ENCODE measurements around the gene RPS3A. TPM values are rescaled to one million over a fixed set of nuclear protein-coding genes. Genes with fewer than 3 reads are reported as not detected.

The RPS3A gene
- total and polyA plus RNA-seq, 2 donors (not counting 3 experiments of a cell fraction or from before 2014, with no cell fraction given), result 1,367 to 1,494 TPM

DNA sequence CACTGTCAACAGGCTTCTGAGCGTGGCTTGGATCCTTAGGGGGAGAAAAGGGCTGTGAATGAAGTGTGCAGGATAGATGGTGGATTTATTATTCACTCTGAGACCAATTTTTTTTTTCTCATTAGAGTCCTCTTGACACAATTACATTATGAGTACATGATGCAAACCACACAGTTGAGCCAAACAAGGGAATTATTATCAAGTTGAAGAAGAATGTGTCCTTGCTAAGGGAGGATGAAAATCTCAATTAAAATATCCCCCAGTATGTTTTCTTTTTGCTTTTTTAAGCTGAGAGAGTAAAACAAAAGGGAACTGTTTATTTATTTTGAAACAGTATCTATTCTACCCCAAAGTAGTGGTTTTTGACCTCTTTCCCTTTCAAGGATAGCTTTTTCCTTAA lies 40.4 kb downstream of the RPS3A start:
- ChIA-PET POLR2A (no interaction called here), CTCF (interaction anchor here (1.5 kb wide), 1 partner anchor 22 kb away, joined by 5 read pairs; no protein-coding TSS in a partner anchor)
- no peaks in the 10 kb centered on the region for H3K79me2 ChIP-seq (ENCODE audit: control insufficient read depth, insufficient read depth, low read length)
- no peak for FAIRE-seq
- dilution Hi-C loops (cut with MboI; ENCODE audit: extremely low pct_ligation_motif_present, low sequenced_read_pairs), result no loop called here
- BruUV-seq (replicated peaks), result no TSS peak
- no peaks in the 10 kb centered on the region for H4K20me1 ChIP-seq (replicated peaks; ENCODE audit: control insufficient read depth, extremely low read depth, insufficient read depth, low read length)
- H2AFZ ChIP-seq (ENCODE audit: low read depth, low read length), result no peak overlapping the region
- no peak for DNase-seq (ENCODE audit: low read depth, low spot score)
- H3K36me3 ChIP-seq (ENCODE audit: control insufficient read depth in 2 of 2, extremely low read depth in 1 of 2, insufficient read depth in 2 of 2, low read length in 2 of 2), result peaks cover 9 to 21% of the 10 kb centered on the region in 2 experiments
- H3K4me1 ChIP-seq (ENCODE audit: control insufficient read depth, extremely low read depth, insufficient read depth, low read length), result no peaks in the 10 kb centered on the region
- H3K9ac ChIP-seq (replicated peaks; ENCODE audit: extremely low read depth, insufficient read depth, low read length), result no peak overlapping the region
- no peaks in the 10 kb centered on the region for H3K9me3 ChIP-seq (replicated peaks; ENCODE audit: control insufficient read depth, insufficient read depth, low read length)
- no peak for TF ChIP-seq JUN (IDR thresholded peaks at IDR 0.05; ENCODE audit: borderline replicate concordance, insufficient read depth, insufficient read length, low read depth)
- no peak for TF ChIP-seq MYC (IDR thresholded peaks at IDR 0.05; ENCODE audit: low read depth, low read length)
- no peak for TF ChIP-seq FOS (IDR thresholded peaks at IDR 0.05; ENCODE audit: borderline replicate concordance, insufficient read depth, low read length)
- TF ChIP-seq GATA2 (IDR thresholded peaks at IDR 0.05; ENCODE audit: insufficient read depth, insufficient read length, low read depth, low read length), result no peak
- TF ChIP-seq, protein P1, sequence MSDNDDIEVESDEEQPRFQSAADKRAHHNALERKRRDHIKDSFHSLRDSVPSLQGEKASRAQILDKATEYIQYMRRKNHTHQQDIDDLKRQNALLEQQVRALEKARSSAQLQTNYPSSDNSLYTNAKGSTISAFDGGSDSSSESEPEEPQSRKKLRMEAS (IDR thresholded peaks at IDR 0.05; ENCODE audit: insufficient read depth, insufficient read length), result no peak
- TF ChIP-seq, protein P2, sequence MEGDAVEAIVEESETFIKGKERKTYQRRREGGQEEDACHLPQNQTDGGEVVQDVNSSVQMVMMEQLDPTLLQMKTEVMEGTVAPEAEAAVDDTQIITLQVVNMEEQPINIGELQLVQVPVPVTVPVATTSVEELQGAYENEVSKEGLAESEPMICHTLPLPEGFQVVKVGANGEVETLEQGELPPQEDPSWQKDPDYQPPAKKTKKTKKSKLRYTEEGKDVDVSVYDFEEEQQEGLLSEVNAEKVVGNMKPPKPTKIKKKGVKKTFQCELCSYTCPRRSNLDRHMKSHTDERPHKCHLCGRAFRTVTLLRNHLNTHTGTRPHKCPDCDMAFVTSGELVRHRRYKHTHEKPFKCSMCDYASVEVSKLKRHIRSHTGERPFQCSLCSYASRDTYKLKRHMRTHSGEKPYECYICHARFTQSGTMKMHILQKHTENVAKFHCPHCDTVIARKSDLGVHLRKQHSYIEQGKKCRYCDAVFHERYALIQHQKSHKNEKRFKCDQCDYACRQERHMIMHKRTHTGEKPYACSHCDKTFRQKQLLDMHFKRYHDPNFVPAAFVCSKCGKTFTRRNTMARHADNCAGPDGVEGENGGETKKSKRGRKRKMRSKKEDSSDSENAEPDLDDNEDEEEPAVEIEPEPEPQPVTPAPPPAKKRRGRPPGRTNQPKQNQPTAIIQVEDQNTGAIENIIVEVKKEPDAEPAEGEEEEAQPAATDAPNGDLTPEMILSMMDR (IDR thresholded peaks at IDR 0.05; ENCODE audit: extremely low read depth in 1 of 2, insufficient read depth in 1 of 2, low read depth in 1 of 2, low read length in 2 of 2), result no peak
- TF ChIP-seq POLR2AphosphoS5 (IDR thresholded peaks at IDR 0.05; ENCODE audit: insufficient read depth, low read depth, low read length), result no peak
- TF ChIP-seq EZH2 (IDR thresholded peaks at IDR 0.05; ENCODE audit: borderline replicate concordance, low read depth, low read length, severe bottlenecking), result no peak
- TF ChIP-seq POLR2A (IDR thresholded peaks at IDR 0.05; ENCODE audit: low read depth, low read length), result no peak
- intact Hi-C loops (cut with micrococcal nuclease), result no loop called here
- no peak overlapping the region for H3K27ac ChIP-seq (ENCODE audit: insufficient read depth, low read depth, low read length)
- no peaks in the 10 kb centered on the region for H3K9me1 ChIP-seq (replicated peaks; ENCODE audit: control insufficient read depth, extremely low read depth, insufficient read depth, low read length)
- H3K27me3 ChIP-seq (ENCODE audit: control insufficient read depth in 2 of 2, insufficient read depth in 2 of 2, low read length in 2 of 2), result no peaks in the 10 kb centered on the region
- H3K4me2 ChIP-seq (ENCODE audit: insufficient read depth, low read length), result no peak overlapping the region
- H3K4me3 ChIP-seq (replicated peaks in 1 of 3; ENCODE audit: insufficient read depth in 1 of 3, low read depth in 1 of 3, low read length in 3 of 3), result no peak overlapping the region

All from endothelial cell of umbilical vein (primary cell).